Measurements from ENCODE around the gene IL10RB.

DNA sequence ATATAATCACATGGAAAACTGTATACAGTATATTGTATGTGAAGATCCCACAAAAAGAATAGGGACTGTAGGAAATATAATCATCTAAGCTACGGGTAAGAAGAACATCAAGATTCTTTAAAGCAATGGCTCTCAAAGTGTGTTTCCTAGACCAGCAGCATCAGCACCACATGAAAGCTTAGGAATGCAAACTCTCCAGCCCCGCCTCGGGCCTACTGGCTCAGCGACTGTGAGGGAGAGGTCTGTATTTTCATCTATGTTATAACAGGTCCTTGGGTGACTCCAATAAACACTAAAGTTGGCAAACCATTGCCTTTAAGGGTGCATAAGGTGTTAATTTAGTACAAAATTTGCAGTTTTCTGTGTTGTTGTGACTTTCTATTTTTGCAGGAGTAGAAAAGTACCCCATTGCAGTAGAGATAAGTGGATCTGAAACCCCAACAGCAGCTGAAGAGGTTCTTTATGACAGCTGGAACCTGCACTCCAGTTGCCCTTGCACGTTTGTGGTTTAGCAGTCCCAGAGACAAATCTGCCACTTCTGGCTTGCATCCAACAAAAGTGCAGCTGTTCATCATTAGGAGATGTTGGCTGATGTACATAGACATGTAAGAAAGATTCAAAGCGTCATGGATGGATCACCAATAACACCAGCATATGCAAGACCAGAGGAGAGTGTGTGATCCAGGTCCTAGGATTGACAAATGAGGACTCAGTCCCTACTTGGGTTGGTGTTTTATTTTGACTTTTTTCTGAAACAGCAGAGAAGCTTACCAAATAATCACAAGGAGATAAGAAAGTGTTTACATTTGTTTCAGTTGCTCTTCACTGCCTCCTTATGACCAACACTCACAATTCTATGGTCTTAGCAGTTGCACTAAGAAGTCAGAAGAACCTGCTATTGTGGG is 42.7 kb downstream of the IL10RB start:
- no peak for TF ChIP-seq POLR2A (IDR thresholded peaks at IDR 0.05)
- TF ChIP-seq, protein P1, sequence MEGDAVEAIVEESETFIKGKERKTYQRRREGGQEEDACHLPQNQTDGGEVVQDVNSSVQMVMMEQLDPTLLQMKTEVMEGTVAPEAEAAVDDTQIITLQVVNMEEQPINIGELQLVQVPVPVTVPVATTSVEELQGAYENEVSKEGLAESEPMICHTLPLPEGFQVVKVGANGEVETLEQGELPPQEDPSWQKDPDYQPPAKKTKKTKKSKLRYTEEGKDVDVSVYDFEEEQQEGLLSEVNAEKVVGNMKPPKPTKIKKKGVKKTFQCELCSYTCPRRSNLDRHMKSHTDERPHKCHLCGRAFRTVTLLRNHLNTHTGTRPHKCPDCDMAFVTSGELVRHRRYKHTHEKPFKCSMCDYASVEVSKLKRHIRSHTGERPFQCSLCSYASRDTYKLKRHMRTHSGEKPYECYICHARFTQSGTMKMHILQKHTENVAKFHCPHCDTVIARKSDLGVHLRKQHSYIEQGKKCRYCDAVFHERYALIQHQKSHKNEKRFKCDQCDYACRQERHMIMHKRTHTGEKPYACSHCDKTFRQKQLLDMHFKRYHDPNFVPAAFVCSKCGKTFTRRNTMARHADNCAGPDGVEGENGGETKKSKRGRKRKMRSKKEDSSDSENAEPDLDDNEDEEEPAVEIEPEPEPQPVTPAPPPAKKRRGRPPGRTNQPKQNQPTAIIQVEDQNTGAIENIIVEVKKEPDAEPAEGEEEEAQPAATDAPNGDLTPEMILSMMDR (IDR thresholded peaks at IDR 0.05): no peak
